ENCODE measurements around the gene FXN.

Gene FXN

GRCh38 chr9:69145144-69145715, 109.7 kb downstream of the FXN start:
- DNase-seq: no peak

- no peak for DNase-seq
Observed at GRCh38 chr9:69147041-69147834, 111.7 kb downstream of the FXN start.

GRCh38 chr9:69149321-69149807, 113.8 kb downstream of the FXN start:
- no peak for DNase-seq

Data from hematopoietic multipotent progenitor cell treated with erythropoietin and hydrocortisone succinate and interleukin-3 and kit ligand, for 8 days (in vitro differentiated cells).